Activated B cell treated with CpG ODN at 0.5 μM for 24 hours (primary cell): ENCODE measurements around the gene FOXP1. TPM values are rescaled to one million over a fixed set of nuclear protein-coding genes. Genes with fewer than 3 reads are reported as not detected.

Experiments
- ATAC-seq: fragments of 200-7000 bp; cut with Tn5 transposase; one replicate; pipeline ENCODE4 v1.10.0; 2021; ENCODE audit warnings: low read depth, mild to moderate bottlenecking, moderate library complexity
- CTCF ChIA-PET: fragments of 350-600 bp; sonication (Branson Sonifier 250); formaldehyde crosslinking; loops from one replicate; lab custom pipeline; 2021; ENCODE audit warnings: antibody characterized with exemption; lab: Charles Lee
- POLR2A ChIA-PET: fragments of 350-600 bp; sonication (Branson Sonifier 250); formaldehyde crosslinking; loops from one replicate; lab custom pipeline; 2021; ENCODE audit warnings: antibody characterized with exemption; lab: Charles Lee
- DNase-seq: peaks from one replicate; pipeline ENCODE4 v3.0.0; 2022
- H3K27ac Mint-ChIP-seq: one replicate; pipeline ENCODE4 v1.8.0; 2020; ENCODE audit warnings: mixed read lengths
- H3K27me3 Mint-ChIP-seq: one replicate; pipeline ENCODE4 v1.8.0; 2021; ENCODE audit warnings: mixed read lengths
- H3K36me3 Mint-ChIP-seq: one replicate; pipeline ENCODE4 v1.8.0; 2021; ENCODE audit warnings: low read depth, mixed read lengths
- H3K4me1 Mint-ChIP-seq: one replicate; pipeline ENCODE4 v1.8.0; 2021; ENCODE audit warnings: mixed read lengths
- H3K4me3 Mint-ChIP-seq: one replicate; pipeline ENCODE4 v1.8.0; 2020; ENCODE audit warnings: mild to moderate bottlenecking, mixed read lengths
- H3K9me3 Mint-ChIP-seq: one replicate; pipeline ENCODE4 v1.8.0; 2020; ENCODE audit warnings: mixed read lengths
- CTCF ChIP-seq: fragments of 200-600 bp; IDR thresholded peaks from one replicate; pipeline ENCODE4 v1.8.0; 2022; ENCODE audit warnings: antibody characterized with exemption, mild to moderate bottlenecking
- intact Hi-C: fragments of 100-400 bp; cut with micrococcal nuclease; formaldehyde crosslinking; loops from one replicate; pipeline ENCODE4 v1.15.1; 2024
- total RNA-seq: library from RNA; stranded (reverse); gene quantifications from 2 replicates; pipeline ENCODE4 v1.2.3, GENCODE V29; 2022

FOXP1 gene
- total RNA-seq, 1 donor from 2014 or later, result 563 TPM

GRCh38 chr3:71094658-71095209, 488.8 kb downstream of the FOXP1 start:
- no peak for TF ChIP-seq CTCF
- POLR2A ChIA-PET, result interaction anchor here (0.7 to 34.8 kb wide), 7 partner anchors 10 to 163 kb away, joined by 3 to 785 read pairs (median 8); no protein-coding TSS in a partner anchor
- ATAC-seq (no peak), DNase-seq (no peak)
- Mint-ChIP-seq H3K27ac (peak overlapping the region; percentile 78), H3K4me1 (peaks cover 91% of the 10 kb centered on the region), H3K36me3 (peaks cover 63% of the 10 kb centered on the region), H3K9me3 (no peaks in the 10 kb centered on the region), H3K27me3 (no peaks in the 10 kb centered on the region), H3K4me3 (no peak overlapping the region)
- intact Hi-C loops, result no loop called here
- CTCF ChIA-PET, result interaction anchor here (0.6 kb wide), 1 partner anchor 90 kb away, joined by 3 read pairs; no protein-coding TSS in a partner anchor

- H3K27ac Mint-ChIP-seq, result peak overlapping the region; percentile 99
- H3K36me3 Mint-ChIP-seq, result peaks cover 67% of the 10 kb centered on the region
- intact Hi-C loops, result no loop called here
- ChIA-PET POLR2A (interaction anchor here (0.6 to 34.8 kb wide), 13 partner anchors 8 to 491 kb away, joined by 3 to 785 read pairs (median 8); partner anchors contain the start of gene FOXP1), CTCF (no interaction called here)
- DNase-seq (no peak), ATAC-seq (no peak)
- peak overlapping the region; percentile 41 for H3K4me3 Mint-ChIP-seq
- peaks cover 93% of the 10 kb centered on the region for H3K4me1 Mint-ChIP-seq
- H3K9me3 Mint-ChIP-seq, result peaks cover 4% of the 10 kb centered on the region
- H3K27me3 Mint-ChIP-seq, result no peaks in the 10 kb centered on the region
- no peak for TF ChIP-seq CTCF
Measured at GRCh38 chr3:71092665-71093064, 490.9 kb downstream of the FOXP1 start.

- Mint-ChIP-seq H3K27me3 (no peaks in the 10 kb centered on the region), H3K9me3 (peaks cover 4% of the 10 kb centered on the region), H3K4me3 (peak overlapping the region; percentile 79), H3K27ac (peak overlapping the region; percentile 99), H3K36me3 (peaks cover 58% of the 10 kb centered on the region), H3K4me1 (peaks cover 93% of the 10 kb centered on the region)
- ChIA-PET POLR2A (interaction anchor here (0.9 to 34.8 kb wide), 18 partner anchors 10 to 493 kb away, joined by 3 to 785 read pairs (median 9); partner anchors contain the start of gene FOXP1), CTCF (interaction anchor here (1.3 kb wide), 2 partner anchors 22 to 41 kb away, joined by 3 read pairs; no protein-coding TSS in a partner anchor)
- peak; percentile 49 for ATAC-seq
- no peak for TF ChIP-seq CTCF
- DNase-seq, result no peak
- intact Hi-C loops, result loop anchor here (1.0 kb wide), 1 partner anchor 10 kb away; no protein-coding TSS in a partner anchor
Measured at GRCh38 chr3:71090207-71090606, 493.3 kb downstream of the FOXP1 start.

- TF ChIP-seq CTCF, result no peak
- H3K4me3 Mint-ChIP-seq, result peak overlapping the region; percentile 79
- peaks cover 4% of the 10 kb centered on the region for H3K9me3 Mint-ChIP-seq
- intact Hi-C loops, result loop anchor here (2.0 to 10.0 kb wide), 2 partner anchors 353 to 2005 kb away; partner anchors contain the start of genes ARL6IP5 and UBA3
- ATAC-seq (no peak), DNase-seq (no peak)
- ChIA-PET POLR2A (interaction anchor here (0.7 to 34.8 kb wide), 20 partner anchors 11 to 494 kb away, joined by 3 to 785 read pairs (median 9); partner anchors contain the start of gene FOXP1), CTCF (interaction anchor here (1.0 to 1.3 kb wide), 2 partner anchors 32 to 42 kb away, joined by 3 read pairs; no protein-coding TSS in a partner anchor)
- peak overlapping the region; percentile 99 for H3K27ac Mint-ChIP-seq
- no peaks in the 10 kb centered on the region for H3K27me3 Mint-ChIP-seq
- H3K36me3 Mint-ChIP-seq, result peaks cover 52% of the 10 kb centered on the region
- H3K4me1 Mint-ChIP-seq, result peaks cover 94% of the 10 kb centered on the region
Measured at GRCh38 chr3:71089271-71089847, 494.2 kb downstream of the FOXP1 start.
